Cardiac septum (tissue), 1 donor: ENCODE results near the gene AP3B2. TPM values are rescaled to one million over a fixed set of nuclear protein-coding genes. Genes with fewer than 3 reads are reported as not detected.
"Not testable (repeated sequence)": the region's sequence is repeated elsewhere in the genome, so short reads cannot be mapped to it uniquely, and the experiment has no call there.

Experiments used
- DNase-seq: peaks from one replicate; pipeline ENCODE4 v3.0.0-alpha.2; 2020; ENCODE audit warnings: low spot score
- intact Hi-C: fragments of 100-400 bp; cut with DNase I; formaldehyde crosslinking; loops from one replicate; pipeline ENCODE4 v1.14.0; 2022
- total RNA-seq: library from RNA; stranded (reverse); fragmentation: NEBNext Ultra II Directional; extraction: Animal tissue kit (Norgen Biotek cat#: 25700); gene quantifications from one replicate; pipeline ENCODE4 v1.2.1, GENCODE V29; 2021
- donor health status: DM: no; HTN: no; CAD: no.

AP3B2 gene
- total RNA-seq, 1 donor from 2014 or later = 0.22 TPM

- intact Hi-C loops = no loop called here
- no peak for DNase-seq
Measured at GRCh38 chr15:82655606-82656005, 54.1 kb downstream of the AP3B2 start.

- DNase-seq = no peak
Measured at GRCh38 chr15:82653483-82654168, 56.0 kb downstream of the AP3B2 start.

GRCh38 chr15:82651708-82652107, 58.0 kb downstream of the AP3B2 start:
- intact Hi-C loops = no loop called here
- no peak for DNase-seq

More at GRCh38 chr15:82653483-82654168, 56.0 kb downstream of the AP3B2 start:
- intact Hi-C loops = no loop called here

- no peak for DNase-seq
- intact Hi-C loops = no loop called here
Measured at GRCh38 chr15:82650046-82650670, 59.5 kb downstream of the AP3B2 start.

- intact Hi-C loops = no loop called here
- no peak for DNase-seq
Measured at GRCh38 chr15:82649226-82649999, 60.3 kb downstream of the AP3B2 start.

GRCh38 chr15:82648257-82649103, 61.2 kb downstream of the AP3B2 start:
- intact Hi-C loops = no loop called here
- DNase-seq = no peak

GRCh38 chr15:82647835-82648256, 61.8 kb downstream of the AP3B2 start:
- intact Hi-C loops = no loop called here
- DNase-seq = no peak

GRCh38 chr15:82647045-82647834, 62.4 kb downstream of the AP3B2 start, which contains the start of gene CPEB1:
Gene CPEB1 (minus strand): TSS chr15:82647363. CDS start chr15:82628459, 18,904 bp downstream.
- intact Hi-C loops = no loop called here
- DNase-seq = no peak

GRCh38 chr15:82646250-82647044, 63.2 kb downstream of the AP3B2 start:
- intact Hi-C loops = no loop called here
- no peak for DNase-seq

GRCh38 chr15:82644967-82645852, 64.5 kb downstream of the AP3B2 start:
- intact Hi-C loops = not testable (repeated sequence)

GRCh38 chr15:82643992-82644391, 65.7 kb downstream of the AP3B2 start:
- intact Hi-C loops = no loop called here
- no peak for DNase-seq

More at GRCh38 chr15:82644967-82645852, 64.5 kb downstream of the AP3B2 start:
- not testable (repeated sequence) for DNase-seq

- intact Hi-C loops = no loop called here
Measured at GRCh38 chr15:82642656-82643055, 67.0 kb downstream of the AP3B2 start.

GRCh38 chr15:82641129-82641798, 68.4 kb downstream of the AP3B2 start:
- no peak for DNase-seq
- intact Hi-C loops = no loop called here

More at GRCh38 chr15:82642656-82643055, 67.0 kb downstream of the AP3B2 start:
- no peak for DNase-seq

- intact Hi-C loops = no loop called here
- no peak for DNase-seq
Measured at GRCh38 chr15:82640672-82641071, 69.0 kb downstream of the AP3B2 start.

GRCh38 chr15:82635798-82636197, 73.9 kb downstream of the AP3B2 start:
- intact Hi-C loops = no loop called here
- DNase-seq = no peak

- DNase-seq = no peak
- intact Hi-C loops = no loop called here
Measured at GRCh38 chr15:82630033-82630432, 79.6 kb downstream of the AP3B2 start.
